ENCODE data around the gene CCDC51. TPM values are rescaled to one million over a fixed set of nuclear protein-coding genes. Genes with fewer than 3 reads are reported as not detected.

Gene CCDC51
- total RNA-seq, 1 experiment from 2014 or later = 49.6 TPM

- in situ Hi-C loops (cut with HindIII; ENCODE audit: low pct_unique_long_range_greater_than_20kb, low sequenced_read_pairs) = no loop called here
- no peak for DNase-seq (ENCODE audit: low read depth)
Observed at GRCh38 chr3:48413611-48414010, 26.3 kb downstream of the CCDC51 start.

- no peak for DNase-seq (ENCODE audit: low read depth)
- in situ Hi-C loops (cut with HindIII; ENCODE audit: low pct_unique_long_range_greater_than_20kb, low sequenced_read_pairs) = no loop called here
Observed at GRCh38 chr3:48413086-48413485, 26.8 kb downstream of the CCDC51 start.

GRCh38 chr3:48412375-48413001 lies 27.4 kb downstream of the CCDC51 start:
- in situ Hi-C loops (cut with HindIII; ENCODE audit: low pct_unique_long_range_greater_than_20kb, low sequenced_read_pairs) = no loop called here
- DNase-seq (ENCODE audit: low read depth) = no peak

- in situ Hi-C loops (cut with HindIII; ENCODE audit: low pct_unique_long_range_greater_than_20kb, low sequenced_read_pairs) = no loop called here
- no peak for DNase-seq (ENCODE audit: low read depth)
Observed at GRCh38 chr3:48411606-48412374, 28.1 kb downstream of the CCDC51 start.

GRCh38 chr3:48411041-48411588 lies 28.8 kb downstream of the CCDC51 start:
- in situ Hi-C loops (cut with HindIII; ENCODE audit: low pct_unique_long_range_greater_than_20kb, low sequenced_read_pairs) = no loop called here
- DNase-seq (ENCODE audit: low read depth) = no peak

- in situ Hi-C loops (cut with HindIII; ENCODE audit: low pct_unique_long_range_greater_than_20kb, low sequenced_read_pairs) = no loop called here
- DNase-seq (ENCODE audit: low read depth) = no peak
Observed at GRCh38 chr3:48410205-48411040, 29.5 kb downstream of the CCDC51 start.

GRCh38 chr3:48409291-48410201 lies 30.4 kb downstream of the CCDC51 start:
- in situ Hi-C loops (cut with HindIII; ENCODE audit: low pct_unique_long_range_greater_than_20kb, low sequenced_read_pairs) = no loop called here
- no peak for DNase-seq (ENCODE audit: low read depth)

- DNase-seq (ENCODE audit: low read depth) = no peak
- in situ Hi-C loops (cut with HindIII; ENCODE audit: low pct_unique_long_range_greater_than_20kb, low sequenced_read_pairs) = no loop called here
Observed at GRCh38 chr3:48408823-48409281, 31.1 kb downstream of the CCDC51 start.

GRCh38 chr3:48407542-48408099 lies 32.3 kb downstream of the CCDC51 start:
- DNase-seq (ENCODE audit: low read depth) = no peak

GRCh38 chr3:48406443-48407431 lies 33.2 kb downstream of the CCDC51 start:
- in situ Hi-C loops (cut with HindIII; ENCODE audit: low pct_unique_long_range_greater_than_20kb, low sequenced_read_pairs) = no loop called here
- no peak for DNase-seq (ENCODE audit: low read depth)

More at GRCh38 chr3:48407542-48408099, 32.3 kb downstream of the CCDC51 start:
- in situ Hi-C loops (cut with HindIII; ENCODE audit: low pct_unique_long_range_greater_than_20kb, low sequenced_read_pairs) = no loop called here

GRCh38 chr3:48405971-48406370 lies 33.9 kb downstream of the CCDC51 start:
- no peak for DNase-seq (ENCODE audit: low read depth)
- in situ Hi-C loops (cut with HindIII; ENCODE audit: low pct_unique_long_range_greater_than_20kb, low sequenced_read_pairs) = no loop called here

GRCh38 chr3:48405343-48405881 lies 34.5 kb downstream of the CCDC51 start:
- in situ Hi-C loops (cut with HindIII; ENCODE audit: low pct_unique_long_range_greater_than_20kb, low sequenced_read_pairs) = no loop called here
- DNase-seq (ENCODE audit: low read depth) = no peak

GRCh38 chr3:48404440-48405342 lies 35.2 kb downstream of the CCDC51 start:
- in situ Hi-C loops (cut with HindIII; ENCODE audit: low pct_unique_long_range_greater_than_20kb, low sequenced_read_pairs) = no loop called here
- DNase-seq (ENCODE audit: low read depth) = no peak

- in situ Hi-C loops (cut with HindIII; ENCODE audit: low pct_unique_long_range_greater_than_20kb, low sequenced_read_pairs) = no loop called here
Observed at GRCh38 chr3:48403533-48404439, 36.1 kb downstream of the CCDC51 start.

More at GRCh38 chr3:48403533-48404439, 36.1 kb downstream of the CCDC51 start:
- no peak for DNase-seq (ENCODE audit: low read depth)
